ENCODE measurements around the gene CABCOCO1.

DNA sequence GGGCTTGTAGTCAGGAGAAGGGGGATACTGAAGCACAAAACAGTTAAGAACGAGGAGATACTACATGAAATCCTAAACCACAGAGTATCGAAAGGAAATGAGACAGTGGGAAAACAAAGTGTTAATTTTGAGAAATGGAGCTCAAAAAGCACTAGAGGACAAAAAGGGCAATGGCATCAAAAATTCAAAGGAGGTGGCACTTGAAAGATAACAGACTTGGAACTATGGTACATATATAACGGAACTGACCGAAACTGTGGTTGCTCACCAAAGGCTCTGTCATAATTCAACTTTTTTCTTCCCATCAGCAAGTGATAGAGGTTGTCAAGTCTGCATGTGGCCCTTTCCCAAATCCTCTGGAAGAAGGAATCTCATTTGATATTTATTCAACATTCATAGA, 97.0 kb downstream of the CABCOCO1 start:
- TF ChIP-seq ZNF8 (CRISPR knock-in tag; IDR thresholded peaks at IDR 0.05) (no peak), ZC3H10 (CRISPR knock-in tag; IDR thresholded peaks at IDR 0.05) (no peak), PPARA (CRISPR knock-in tag; IDR thresholded peaks at IDR 0.05; ENCODE audit: borderline replicate concordance) (no peak), ZNF70 (CRISPR knock-in tag; IDR thresholded peaks at IDR 0.05) (no peak)

Data from SK-N-SH treated with all-trans-retinoic acid at 6 μM for 48 hours (cell line).